ENCODE measurements around the gene NMRK2.

- TF ChIP-seq CTCF (conservative IDR thresholded peaks at IDR 0.05; ENCODE audit: low read length) (no peak), EZH2phosphoT487 (IDR thresholded peaks at IDR 0.05; ENCODE audit: borderline replicate concordance) (no peak)
Measured at GRCh38 chr19:3949294-3949693, 16.4 kb downstream of the NMRK2 start.

Data from Loucy (cell line).